Gastroesophageal sphincter (tissue), 3 donors: Measurements from ENCODE around the gene NSMF.

Experiments used
- CTCF ChIP-seq, 4 experiments: fragments of 200-600 bp in 2 of 4; fragments of 450-650 bp in 2 of 4; sonication (generic) in 1 of 4; IDR thresholded peaks; one replicate each; pipeline ENCODE4 v1.5.1; 2017 to 2019; ENCODE audit warnings: antibody characterized with exemption in 4 of 4, mild to moderate bottlenecking in 2 of 4, moderate library complexity in 2 of 4
- POLR2A ChIP-seq, 2 donors: fragments of 450-650 bp; IDR thresholded peaks; one replicate each; pipeline ENCODE4 v1.6.1; 2017; ENCODE audit warnings: antibody characterized with exemption in 2 of 2, mild to moderate bottlenecking in 2 of 2, moderate library complexity in 1 of 2

GRCh38 chr9:137444106-137444790 is 14.9 kb downstream of the NSMF start:
- TF ChIP-seq POLR2A (IDR thresholded peaks at IDR 0.05) (no peak), CTCF (IDR thresholded peaks at IDR 0.05) (no peak)
